COR-L47 (cell line): ENCODE measurements around the gene JPH4.
A peak's percentile ranks its signal among the peaks of the same experiment; 100 is the strongest.
"Not testable (repeated sequence)": the region's sequence is repeated elsewhere in the genome, so short reads cannot be mapped to it uniquely, and the experiment has no call there.

ENCODE experiments used
- DNase-seq: peaks from one replicate; lab custom pipeline; 2025; lab: John Stamatoyannopoulos, UW

The JPH4 gene

DNA sequence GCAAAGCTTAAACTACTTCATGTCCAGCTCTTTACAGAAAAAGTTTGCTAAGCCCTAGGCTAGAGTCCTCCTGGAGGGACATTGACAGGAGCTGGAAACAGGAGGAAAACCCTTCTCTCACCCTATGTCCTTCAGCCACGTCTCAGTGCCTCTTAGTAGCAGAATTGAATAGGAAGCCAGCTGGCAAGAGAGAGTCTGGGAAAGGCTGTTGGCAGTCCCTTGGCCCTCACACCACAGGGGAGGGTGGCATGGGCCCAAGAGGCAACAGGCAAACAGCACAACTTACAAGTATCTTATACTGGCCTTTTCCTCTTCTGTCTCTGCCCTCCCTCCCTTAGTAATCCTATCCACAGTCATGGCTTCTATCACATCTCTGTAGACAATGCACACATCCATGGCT lies 29.9 kb upstream of the JPH4 start:
- DNase-seq = no peak

DNA sequence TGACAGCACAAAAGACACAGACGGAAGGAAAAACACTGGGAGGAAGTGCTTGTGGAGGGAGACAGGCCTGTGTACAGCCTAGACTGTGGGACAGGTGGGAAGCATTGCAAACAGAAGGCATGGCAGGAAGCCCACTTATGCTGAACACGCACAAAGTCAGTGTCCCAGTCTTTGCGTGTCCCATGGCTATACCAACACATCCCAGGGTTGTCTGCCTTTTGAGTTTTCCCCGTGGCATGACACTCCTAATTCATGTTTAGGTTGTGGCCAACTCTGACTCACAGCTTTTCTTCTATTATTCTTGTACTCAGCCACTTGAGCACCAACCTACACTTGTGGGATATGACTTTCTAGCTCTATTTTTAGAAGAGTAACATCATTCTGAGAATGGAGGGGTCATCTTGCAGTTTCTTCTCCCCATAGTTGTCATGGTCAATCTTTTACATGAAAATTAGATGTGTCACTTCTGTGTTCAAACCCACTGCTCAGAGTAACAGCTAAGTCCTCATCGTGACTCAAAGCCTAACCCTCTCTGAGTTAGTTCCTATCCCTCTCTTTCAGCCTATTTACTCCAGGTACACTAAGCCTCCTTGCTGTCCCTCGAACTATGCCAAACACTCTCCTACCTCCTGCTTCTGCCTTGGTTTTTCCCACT lies 27.5 kb upstream of the JPH4 start:
- DNase-seq = no peak

DNA sequence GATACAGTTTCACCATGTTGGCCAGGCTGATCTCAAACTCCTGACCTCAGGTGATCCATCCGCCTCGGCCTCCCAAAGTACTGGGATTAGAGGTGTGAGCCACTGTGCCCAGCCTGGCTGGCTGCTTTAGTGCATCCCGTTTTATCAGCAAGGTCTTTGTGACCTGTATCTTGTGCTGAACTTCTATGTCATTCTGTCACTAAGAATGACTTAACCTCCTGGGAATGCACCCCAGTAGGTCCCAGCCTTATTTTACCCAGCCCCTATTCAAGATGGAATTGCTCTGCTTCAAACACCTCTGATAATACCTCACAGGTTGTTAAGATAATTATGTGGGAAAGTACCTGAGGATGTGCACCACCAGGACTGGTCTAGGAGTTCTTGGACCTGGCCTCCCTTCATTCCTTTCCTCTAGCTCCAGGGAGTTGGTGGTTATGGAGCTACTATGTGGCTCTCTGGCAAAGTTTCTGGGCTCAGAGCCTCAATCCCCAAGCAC lies 26.1 kb upstream of the JPH4 start:
- no peak for DNase-seq

DNA sequence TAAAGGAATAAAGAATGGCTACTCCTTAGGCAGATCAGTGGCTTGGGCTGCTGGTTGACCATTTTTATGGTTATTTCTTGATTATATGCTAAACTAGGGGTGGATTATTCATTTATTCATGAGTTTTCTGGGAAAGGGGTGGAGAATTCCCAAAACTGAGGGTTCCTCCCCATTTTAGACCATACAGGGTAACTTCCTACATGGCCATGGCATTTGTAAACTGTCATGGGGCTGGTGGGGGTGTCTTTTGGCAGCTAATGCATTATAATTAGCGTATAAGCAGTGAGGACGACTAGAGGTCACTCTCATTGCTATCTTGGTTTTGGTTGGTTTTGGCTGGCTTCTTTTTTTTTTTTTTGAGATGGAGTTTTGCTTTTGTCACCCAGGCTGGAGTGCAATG lies 25.6 kb upstream of the JPH4 start:
- no peak for DNase-seq

DNA sequence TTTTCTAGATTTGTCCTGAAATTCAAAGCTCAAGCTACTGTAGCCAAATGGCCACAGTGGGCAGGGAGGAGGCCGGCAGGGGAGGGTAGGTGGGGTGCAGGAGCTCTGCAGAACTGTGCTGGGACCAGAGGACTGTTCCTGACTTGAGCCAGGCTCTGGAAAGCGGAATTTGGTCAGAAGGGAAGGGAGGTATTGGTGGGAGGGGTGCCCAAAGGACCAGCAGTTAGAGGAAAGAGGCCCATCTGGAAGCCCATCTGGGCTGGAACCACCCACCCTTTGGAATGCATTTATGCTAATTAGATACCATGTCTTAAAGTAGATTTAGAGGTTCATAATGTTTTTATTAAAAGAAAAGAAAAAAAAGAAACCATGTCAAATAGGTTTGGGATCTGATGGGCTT lies 24.5 kb upstream of the JPH4 start:
- no peak for DNase-seq

DNA sequence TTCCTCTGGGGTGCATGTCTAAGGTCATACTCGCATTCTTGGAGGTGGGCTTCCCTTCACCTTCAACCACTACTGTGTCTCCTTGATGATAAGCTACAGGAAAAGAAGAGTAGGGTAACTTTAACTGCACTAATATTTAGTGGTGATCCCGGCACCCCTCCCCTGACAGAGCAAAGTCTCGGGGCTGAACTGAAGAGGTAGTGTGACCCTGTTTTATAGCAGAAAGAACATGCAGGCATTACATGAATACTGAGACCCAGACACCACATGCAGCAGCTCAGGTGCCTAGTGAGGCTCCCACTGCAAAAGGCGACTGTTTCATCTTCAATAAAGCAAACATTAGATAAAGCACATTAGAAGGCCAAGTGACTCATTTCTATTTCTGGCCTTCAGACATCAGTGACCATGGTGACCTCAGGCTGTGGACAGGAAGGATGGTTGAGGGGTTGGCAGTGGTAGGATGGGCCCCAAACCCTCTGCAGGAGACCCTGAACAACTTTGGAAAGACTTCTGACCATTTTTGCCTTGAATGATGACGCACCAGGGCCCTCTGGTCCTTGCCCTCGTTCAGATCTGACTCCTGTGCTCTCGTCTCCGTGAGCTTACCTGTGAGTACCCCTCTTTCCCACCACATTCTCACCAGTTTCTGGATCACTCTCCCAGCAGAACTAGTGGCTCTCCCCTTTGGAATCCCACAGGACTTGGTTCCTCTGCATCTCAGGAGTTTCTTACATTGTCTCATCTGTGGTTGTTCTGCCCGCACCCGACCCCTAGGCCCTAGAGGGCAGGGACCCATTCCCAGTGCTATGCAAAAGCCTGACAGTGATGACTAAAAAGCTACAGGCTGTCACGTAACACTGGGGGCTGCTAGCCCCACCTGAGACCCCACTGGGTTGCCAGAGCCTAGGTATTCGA lies 23.8 kb upstream of the JPH4 start:
- no peak for DNase-seq

DNA sequence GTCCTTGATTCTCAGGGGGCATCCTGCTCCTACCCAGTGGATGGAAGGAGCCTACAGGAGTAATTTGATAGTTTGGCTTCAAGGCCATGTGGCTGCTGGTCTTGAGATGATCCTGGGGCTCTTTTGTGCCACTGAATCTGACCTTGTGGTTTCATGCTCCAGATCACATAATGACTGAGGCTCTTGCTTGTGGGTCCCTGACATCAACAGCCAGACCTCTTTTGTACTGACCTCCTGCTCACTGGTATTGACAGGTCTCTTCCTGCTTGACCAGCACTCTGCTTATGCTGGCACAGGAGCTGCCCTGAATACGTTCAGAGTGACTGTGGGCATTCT lies 23.2 kb upstream of the JPH4 start:
- no peak for DNase-seq

DNA sequence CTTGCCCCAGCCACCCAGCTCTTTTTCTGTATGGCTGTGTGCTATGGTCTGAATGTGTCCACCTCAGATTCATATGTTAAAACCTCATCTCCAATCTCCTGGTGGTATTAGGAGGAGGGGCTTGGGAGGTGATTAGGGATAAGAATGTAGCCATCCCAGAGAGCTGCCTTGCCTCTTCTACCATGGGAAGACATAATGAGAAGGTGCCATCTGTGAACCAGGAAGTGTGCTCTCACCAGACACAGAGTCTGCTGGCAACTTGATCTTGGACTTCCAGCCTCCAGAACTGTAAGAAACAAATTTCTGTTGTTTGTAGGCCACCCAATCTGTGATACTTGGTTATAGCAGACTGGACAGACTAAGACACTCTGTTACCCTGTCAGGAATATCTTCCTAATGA lies 22.8 kb upstream of the JPH4 start:
- no peak for DNase-seq

DNA sequence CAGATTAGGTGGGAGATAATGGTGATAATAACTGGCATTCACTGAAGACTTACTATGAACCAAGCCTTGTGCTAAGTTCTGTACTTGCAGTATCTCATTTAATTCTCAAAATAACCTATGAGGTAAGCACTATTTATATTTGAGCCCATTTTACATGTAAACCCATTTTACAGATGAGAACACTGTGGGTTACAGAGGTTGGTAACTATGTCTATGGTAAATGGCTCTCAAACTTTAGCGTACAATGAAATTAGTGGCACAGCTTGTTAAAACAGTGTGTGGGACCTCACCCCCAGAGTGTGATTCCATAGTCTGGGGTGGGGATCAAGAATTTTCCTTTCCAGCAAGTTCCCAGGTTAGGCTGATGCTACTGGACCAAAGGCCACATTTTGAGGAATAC lies 22.2 kb upstream of the JPH4 start:
- no peak for DNase-seq

DNA sequence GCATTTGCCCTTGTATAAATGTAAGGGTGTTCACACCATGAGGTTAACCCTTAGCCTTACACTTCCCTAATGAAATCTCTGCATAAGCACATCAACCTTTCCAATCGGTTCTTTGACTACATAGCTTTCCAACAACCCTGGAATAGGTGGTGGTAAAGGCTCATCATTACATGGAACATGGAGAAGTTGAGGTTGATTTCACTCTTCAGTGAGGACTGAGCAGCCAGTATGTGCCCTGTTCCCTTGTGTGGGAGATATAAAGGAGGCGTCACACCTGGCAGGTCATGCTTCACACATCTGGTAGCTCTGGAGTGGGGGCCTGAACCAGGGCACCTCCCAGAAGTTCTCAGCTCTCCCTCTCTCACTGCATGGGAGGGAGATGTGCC lies 21.7 kb upstream of the JPH4 start:
- no peak for DNase-seq

DNA sequence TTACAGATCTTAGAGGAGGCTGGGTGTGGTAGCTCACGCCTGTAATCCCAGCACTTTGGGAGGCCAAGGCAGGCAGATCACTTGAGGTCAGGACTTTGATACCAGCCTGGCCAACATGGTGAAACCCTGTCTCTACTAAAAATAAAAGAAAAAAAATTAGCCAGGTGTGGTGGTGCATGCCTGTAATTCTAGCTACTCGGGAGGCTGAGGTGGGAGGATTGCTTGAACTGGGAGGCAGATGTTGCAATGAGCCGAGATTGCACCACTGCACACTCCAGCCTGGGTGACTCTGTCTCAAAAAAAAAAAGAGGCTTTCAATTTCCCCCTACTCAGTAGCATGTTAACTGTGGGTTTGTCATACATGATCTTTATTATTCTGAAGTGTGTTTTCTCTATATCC lies 15.6 kb upstream of the JPH4 start:
- not testable (repeated sequence) for DNase-seq

DNA sequence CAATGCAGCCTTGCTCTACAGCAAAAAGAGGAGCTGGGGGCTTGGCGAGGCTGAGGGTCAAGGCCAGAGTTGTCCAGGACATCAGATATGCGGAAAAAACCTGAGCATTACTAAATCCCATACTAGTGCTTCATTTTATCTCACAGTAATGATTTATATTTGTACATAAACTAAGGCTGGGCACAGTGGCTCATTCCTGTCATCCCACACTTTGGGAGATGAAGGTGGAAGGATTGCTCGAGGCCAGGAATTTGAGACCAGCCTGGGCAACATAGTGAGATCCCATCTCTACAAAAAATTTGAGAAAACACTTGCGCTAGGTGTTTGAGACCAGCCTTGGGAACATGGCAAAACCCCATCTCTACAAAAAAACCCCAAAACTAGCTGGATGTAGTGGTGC lies 11.6 kb upstream of the JPH4 start:
- DNase-seq = no peak

DNA sequence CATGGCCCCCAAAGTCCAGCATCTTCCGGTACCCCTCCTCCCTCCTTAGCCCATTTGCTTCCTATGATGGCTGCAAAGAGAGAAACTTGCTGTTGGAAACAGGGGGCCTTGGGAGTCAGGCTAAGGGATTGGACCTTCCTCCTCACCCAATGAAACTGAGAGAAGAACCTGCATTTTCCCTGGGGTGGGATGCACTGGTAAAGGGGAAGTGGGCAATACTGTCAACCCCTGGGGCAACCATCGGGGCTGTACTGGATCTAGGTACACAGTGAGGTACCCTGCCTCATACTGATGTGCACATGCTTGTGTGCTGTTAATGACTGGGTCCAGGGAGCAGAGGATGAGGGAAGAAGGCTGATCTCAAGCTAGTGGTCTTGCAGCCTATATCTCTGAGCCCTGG lies 11.0 kb upstream of the JPH4 start:
- DNase-seq = no peak

DNA sequence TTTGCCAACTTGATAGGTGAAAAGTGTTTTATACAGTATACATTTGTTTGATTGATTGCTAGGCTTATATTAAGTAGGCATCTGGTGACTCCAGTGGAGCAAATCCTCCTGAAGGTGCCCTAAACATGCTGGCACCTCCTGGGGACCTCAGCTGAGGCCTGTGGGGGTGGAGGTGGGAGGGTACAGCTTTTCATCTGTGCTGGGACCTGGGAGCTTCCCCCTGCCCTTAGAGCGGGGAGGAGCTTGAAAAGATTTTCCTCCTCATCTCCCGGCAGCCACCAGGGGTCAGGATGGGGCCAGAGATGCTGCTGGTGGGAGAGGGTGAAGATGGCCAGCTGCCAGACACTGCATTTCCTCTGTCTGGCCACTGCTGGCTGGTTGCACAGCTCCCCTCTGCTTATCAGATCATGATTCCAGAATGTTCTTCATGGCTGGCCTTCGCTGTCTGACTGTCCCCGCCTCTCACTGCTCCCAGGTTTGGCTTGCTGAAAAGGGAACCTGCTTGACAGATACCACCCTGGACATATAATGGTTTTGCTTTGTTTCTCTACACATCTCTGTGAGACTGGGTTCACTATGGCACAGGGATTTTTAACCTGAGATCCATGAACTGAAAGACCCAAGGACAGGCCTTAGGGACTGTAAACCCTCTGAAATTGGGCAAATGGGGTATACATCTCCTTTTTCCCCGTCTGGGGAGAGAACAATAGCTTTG lies 10.5 kb upstream of the JPH4 start:
- peak; percentile 89 for DNase-seq

DNA sequence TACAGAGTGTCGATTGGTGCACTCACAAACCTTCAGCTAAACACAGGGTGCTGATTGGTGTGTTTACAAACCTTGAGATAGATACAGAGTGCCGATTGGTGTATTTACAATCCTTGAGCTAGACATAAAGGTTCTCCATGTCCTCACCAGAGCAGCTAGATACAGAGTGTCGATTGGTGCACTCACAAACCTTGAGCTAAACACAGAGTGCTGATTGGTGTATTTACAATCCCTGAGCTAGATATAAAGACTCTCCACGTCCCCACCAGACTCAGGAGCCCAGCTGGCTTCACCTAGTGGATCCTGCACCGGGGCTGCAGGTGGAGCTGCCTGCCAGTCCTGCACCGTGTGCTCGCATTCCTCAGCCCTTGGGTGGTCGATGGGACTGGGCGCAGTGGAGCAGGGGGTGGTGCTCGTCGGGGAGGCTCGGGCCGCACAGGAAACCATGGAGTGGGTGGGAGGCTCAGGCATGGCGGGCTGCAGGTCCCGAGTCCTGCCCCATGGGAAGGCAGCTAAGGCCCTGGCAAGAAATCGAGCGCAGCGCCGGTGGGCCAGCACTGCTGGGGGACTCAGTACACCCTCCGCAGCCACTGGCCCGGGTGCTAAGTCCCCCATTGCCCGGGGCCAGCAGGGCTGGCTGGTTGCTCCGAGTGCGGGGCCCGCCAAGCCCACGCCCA lies 6.1 kb upstream of the JPH4 start:
- DNase-seq = not testable (repeated sequence)

DNA sequence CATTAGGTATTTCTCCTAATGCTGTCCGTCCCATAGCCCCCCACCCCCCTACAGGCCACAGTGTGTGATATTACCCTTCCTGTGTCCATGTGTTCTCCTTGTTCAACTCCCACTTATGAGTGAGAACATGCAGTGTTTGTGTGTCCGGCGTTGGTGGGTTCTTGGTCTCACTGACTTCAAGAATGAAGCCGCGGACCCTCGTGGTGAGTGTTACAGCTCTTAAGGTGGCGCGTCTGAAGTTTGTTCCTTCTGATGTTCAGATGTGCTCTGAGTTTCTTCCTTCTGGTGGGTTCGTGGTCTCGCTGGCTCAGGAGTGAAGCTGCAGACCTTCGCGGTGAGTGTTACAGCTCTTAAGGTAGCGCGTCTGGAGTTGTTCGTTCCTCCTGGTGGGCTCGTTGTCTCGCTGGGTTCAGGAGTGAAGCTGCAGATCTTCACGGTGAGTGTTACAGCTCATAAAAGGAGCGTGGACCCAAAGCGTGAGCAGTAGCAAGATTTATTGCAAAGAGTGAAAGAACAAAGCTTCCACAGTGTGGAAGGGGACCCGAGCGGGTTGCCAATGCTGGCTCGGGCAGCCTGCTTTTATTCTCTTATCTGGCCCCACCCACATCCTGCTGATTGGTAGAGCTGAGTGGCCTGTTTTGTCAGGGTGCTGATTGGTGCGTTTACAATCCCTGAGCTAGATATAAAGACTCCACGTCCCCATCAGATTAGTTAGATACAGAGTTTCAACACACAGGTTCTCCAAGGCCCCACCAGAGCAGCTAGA lies 5.4 kb upstream of the JPH4 start:
- DNase-seq = not testable (repeated sequence)

DNA sequence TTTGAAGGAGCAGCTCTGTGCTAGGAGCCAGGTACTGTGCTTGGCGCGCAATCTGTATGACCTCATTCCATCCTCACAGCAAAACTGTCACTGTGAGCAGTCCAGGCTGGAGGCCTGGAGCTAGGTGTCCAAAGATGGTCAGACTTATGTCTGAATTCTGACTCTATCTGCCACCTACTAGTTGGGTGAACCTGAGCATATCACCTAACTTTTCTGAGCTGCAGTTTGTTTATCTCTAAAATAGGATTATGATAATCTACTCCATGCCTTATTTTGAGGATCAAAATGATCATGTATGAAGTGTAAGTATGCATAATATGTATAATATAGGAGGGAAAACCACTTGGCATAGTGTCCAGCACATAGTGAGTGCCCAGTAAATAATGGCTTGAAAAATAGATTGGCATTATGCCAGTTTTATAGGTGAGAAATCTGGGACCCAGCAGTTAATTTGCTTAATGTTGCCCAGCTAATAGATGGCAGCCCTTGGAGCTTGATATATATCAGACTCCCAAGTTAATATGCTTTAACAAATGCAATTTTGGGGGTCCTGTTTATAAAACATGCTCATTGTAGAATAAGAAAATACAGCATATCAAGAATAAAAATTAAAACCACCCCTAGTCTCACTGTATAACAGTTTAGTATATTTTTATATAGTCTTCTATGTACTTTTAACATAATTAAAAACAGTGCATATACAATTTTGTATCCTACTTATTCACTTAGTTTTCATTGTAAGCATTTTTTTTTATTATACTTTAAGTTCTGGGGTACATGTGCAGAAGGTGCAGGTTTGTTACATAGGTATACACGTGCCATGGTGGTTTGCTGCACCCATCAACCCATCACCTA lies 4.5 kb upstream of the JPH4 start:
- no peak for DNase-seq

DNA sequence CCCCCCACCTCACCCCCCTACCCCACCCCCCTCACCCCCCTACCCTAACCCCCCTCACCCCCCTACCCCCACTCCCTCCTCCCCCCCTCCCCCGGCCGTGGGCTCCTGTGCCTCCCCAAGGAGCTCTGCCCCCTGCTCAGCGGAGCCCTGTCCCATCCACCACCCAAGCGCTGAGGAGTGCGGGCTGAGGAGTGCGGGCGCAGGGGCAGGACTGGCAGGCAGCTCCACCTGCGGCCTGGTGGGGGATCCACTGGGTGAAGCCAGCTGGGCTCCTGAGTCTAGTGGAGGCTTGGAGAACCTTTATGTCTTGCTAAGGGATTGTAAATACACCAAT lies 2.3 kb upstream of the JPH4 start:
- no peak for DNase-seq

DNA sequence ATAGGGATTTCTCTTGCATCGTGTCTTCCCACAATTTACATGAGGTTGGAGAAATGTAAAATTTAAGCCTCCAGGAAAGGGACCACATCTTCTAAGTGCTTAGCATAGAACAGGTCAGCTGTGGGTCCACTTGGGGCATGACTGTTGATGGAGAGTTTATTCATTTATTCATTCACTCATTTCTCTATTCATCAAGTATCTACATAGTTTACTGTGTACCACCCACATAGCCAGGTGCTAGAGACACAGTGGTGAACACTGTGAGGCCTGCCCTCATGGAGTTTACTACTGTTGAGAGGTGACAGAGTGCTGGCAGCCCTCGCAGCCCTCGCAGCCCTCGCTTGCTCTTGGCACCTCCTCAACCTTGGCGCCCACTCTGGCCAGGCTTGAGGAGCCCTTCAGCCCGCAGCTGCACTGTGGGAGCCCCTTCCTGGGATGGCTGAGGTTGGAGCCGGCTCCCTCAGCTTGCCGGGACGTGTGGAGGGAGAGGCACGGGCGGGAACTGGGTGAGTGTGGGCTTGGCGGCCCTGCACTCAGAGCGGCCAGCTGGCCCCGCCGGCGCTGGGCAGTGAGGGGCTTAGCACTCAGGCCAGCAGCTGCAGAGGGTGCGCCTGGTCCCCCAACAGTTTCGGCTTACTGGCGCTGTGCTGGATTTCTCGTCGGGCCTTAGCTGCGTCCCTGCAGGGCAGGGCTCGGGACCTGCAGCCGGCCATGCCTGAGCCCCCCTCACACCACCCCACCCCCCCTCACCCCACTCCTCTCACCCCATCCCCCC lies 1.7 kb upstream of the JPH4 start:
- DNase-seq = no peak

DNA sequence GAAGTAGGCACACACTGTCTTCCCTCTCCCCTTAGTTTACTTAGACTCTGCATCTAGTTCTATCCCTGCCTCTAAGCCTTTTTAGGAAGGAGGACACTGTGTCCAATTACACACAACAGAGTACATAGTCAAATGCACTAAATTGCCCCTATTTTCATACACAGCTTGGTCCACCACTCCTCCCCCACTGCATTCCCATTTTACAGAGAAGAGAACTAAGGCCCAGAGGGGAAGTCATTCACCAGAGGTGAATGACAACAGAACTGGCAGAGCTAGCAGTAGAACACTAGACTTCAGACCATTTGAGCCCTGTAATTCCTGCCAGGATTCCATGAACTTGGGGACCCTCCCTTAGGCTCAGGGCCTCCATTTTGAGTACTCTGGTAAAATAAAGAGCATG lies 1.1 kb upstream of the JPH4 start:
- no peak for DNase-seq
